HCT116 (cell line): ENCODE data around the gene HOXB13. TPM values are rescaled to one million over a fixed set of nuclear protein-coding genes. Genes with fewer than 3 reads are reported as not detected.

Experiments
- ATAC-seq: fragments of 200-7000 bp; cut with Tn5 transposase; 2 replicates; pipeline ENCODE4 v1.9.1; 2020; ENCODE audit warnings: mild to moderate bottlenecking, moderate library complexity
- BruUV-seq: library from RNA; stranded (reverse); fragments of 400-500 nt; replicated peaks from 2 replicates; lab custom pipeline; 2021; lab: Mats Ljungman, UMichigan
- CTCF ChIA-PET: fragments of 300-600 bp; sonication (Branson Sonifier 250); formaldehyde crosslinking; loops from one replicate; lab custom pipeline; 2021; ENCODE audit warnings: antibody characterized with exemption; lab: Charles Lee
- POLR2A ChIA-PET: fragments of 300-600, 350-600 bp; sonication (Branson Sonifier 250); formaldehyde crosslinking; loops from one replicate; lab custom pipeline; 2021; ENCODE audit warnings: antibody characterized with exemption; lab: Charles Lee
- RAD21 ChIA-PET, 2 experiments: fragments of 300-600 bp; sonication (Branson Sonifier 250); formaldehyde crosslinking; loops; one replicate each; lab custom pipeline; 2023; ENCODE audit warnings: low total read pairs in 2 of 2; ENCODE audit not compliant: uncharacterized antibody in 2 of 2, unreplicated experiment in 2 of 2, low non-redundant PET in 1 of 2; lab: Charles Lee
- DNase-seq: peaks from one replicate; pipeline ENCODE4 v3.0.0-alpha.2; 2010; ENCODE audit warnings: low read depth, low spot score
- H2AFZ ChIP-seq: fragments of 200-600 bp; shearing (Covaris generic), sonication (generic); 2 replicates; pipeline ENCODE4 v1.6.1; 2017; ENCODE audit warnings: low read depth, mixed run types, mixed read lengths, antibody characterized with exemption, low read length; ENCODE audit not compliant: poor library complexity, severe bottlenecking
- H3K27ac ChIP-seq: 2 replicates; pipeline ENCODE4 v1.5.1; 2012; ENCODE audit warnings: low read depth, low read length
- H3K27me3 ChIP-seq: fragments of 200-600 bp; sonication (generic); 2 replicates; pipeline ENCODE4 v1.6.1; 2016; ENCODE audit warnings: mixed run types, low read length, mixed read lengths; ENCODE audit not compliant: insufficient read depth
- H3K36me3 ChIP-seq, 2 experiments: fragments of 200-500 bp in 1 of 2; fragments of 200-600 bp in 1 of 2; sonication (Bioruptor generic) in 1 of 2; sonication (generic) in 1 of 2; 2 replicates each; pipeline versions ENCODE4 v1.5.1 to v1.6.1; 2014 to 2016; ENCODE audit warnings: low read length in 2 of 2, inconsistent platforms in 1 of 2, mixed read lengths in 1 of 2, mixed run types in 1 of 2; ENCODE audit not compliant: insufficient read depth in 2 of 2, control insufficient read depth in 1 of 2
- H3K4me1 ChIP-seq, 2 experiments: fragments of 200-600 bp in 1 of 2; sonication (generic) in 1 of 2; 2 replicates each; pipeline versions ENCODE4 v1.5.1 to v1.6.1; 2012 to 2017; ENCODE audit warnings: low read length in 2 of 2, inconsistent platforms in 1 of 2, mild to moderate bottlenecking in 1 of 2, mixed read lengths in 1 of 2, mixed run types in 1 of 2, moderate library complexity in 1 of 2; ENCODE audit not compliant: insufficient read depth in 2 of 2, control insufficient read depth in 1 of 2
- H3K4me2 ChIP-seq: fragments of 200-600 bp; sonication (generic); 2 replicates; pipeline ENCODE4 v1.6.1; 2017; ENCODE audit warnings: mixed run types, low read length, mixed read lengths
- H3K4me3 ChIP-seq, 2 experiments: fragments of 200-600 bp in 1 of 2; sonication (generic) in 1 of 2; replicated peaks in 1 of 2; 2 replicates each; pipeline ENCODE4 v1.5.1; 2011 to 2016; ENCODE audit warnings: low read length in 2 of 2, control low read depth in 1 of 2, low read depth in 1 of 2, mild to moderate bottlenecking in 1 of 2, mixed read lengths in 1 of 2, mixed run types in 1 of 2
- H3K79me2 ChIP-seq: fragments of 200-600 bp; sonication (generic); 2 replicates; pipeline ENCODE4 v1.6.1; 2017; ENCODE audit warnings: mild to moderate bottlenecking, mixed run types, low read length, moderate library complexity, mixed read lengths; ENCODE audit not compliant: insufficient read depth
- H3K9ac ChIP-seq: fragments of 200-600 bp; sonication (generic); 2 replicates; pipeline ENCODE4 v1.6.1; 2016; ENCODE audit warnings: low read length, mixed read lengths
- H3K9me2 ChIP-seq: fragments of 200-600 bp; sonication (generic), shearing (Covaris generic); 2 replicates; pipeline ENCODE4 v1.6.1; 2017; ENCODE audit warnings: mixed run types, mild to moderate bottlenecking, moderate library complexity; ENCODE audit not compliant: insufficient read depth
- H3K9me3 ChIP-seq, 2 experiments: fragments of 200-500 bp in 1 of 2; fragments of 200-600 bp in 1 of 2; sonication (Bioruptor generic) in 1 of 2; sonication (generic) in 1 of 2; 2 replicates each; pipeline ENCODE4 v1.6.1; 2014 to 2017; ENCODE audit warnings: low read length in 2 of 2, mixed read lengths in 2 of 2, inconsistent platforms in 1 of 2, low read depth in 1 of 2, mild to moderate bottlenecking in 1 of 2, mixed run types in 1 of 2, moderate library complexity in 1 of 2; ENCODE audit not compliant: control insufficient read depth in 1 of 2, insufficient read depth in 1 of 2
- H4K20me1 ChIP-seq: fragments of 200-600 bp; sonication (generic), shearing (Covaris generic); 2 replicates; pipeline ENCODE4 v1.6.1; 2017; ENCODE audit warnings: mixed run types, mild to moderate bottlenecking, moderate library complexity; ENCODE audit not compliant: insufficient read depth
- CBX3 ChIP-seq: IDR thresholded peaks from 2 replicates; pipeline ENCODE4 v1.6.1; 2012; ENCODE audit warnings: low read depth
- CEBPB ChIP-seq: IDR thresholded peaks from 2 replicates; pipeline ENCODE4 v1.6.1; 2012; ENCODE audit warnings: low read depth
- EGR1 ChIP-seq: IDR thresholded peaks from 2 replicates; pipeline ENCODE4 v1.6.1; 2012; ENCODE audit warnings: low read depth
- ELF1 ChIP-seq: IDR thresholded peaks from 2 replicates; pipeline ENCODE4 v1.6.1; 2012; ENCODE audit warnings: low read depth, borderline replicate concordance
- EZH2phosphoT487 ChIP-seq: fragments of 200-600 bp; IDR thresholded peaks from 2 replicates; pipeline ENCODE4 v1.6.1; 2018; ENCODE audit warnings: antibody characterized with exemption, borderline replicate concordance
- POLR2A ChIP-seq: IDR thresholded peaks from 2 replicates; pipeline ENCODE4 v1.7.0; 2011; ENCODE audit warnings: borderline replicate concordance; ENCODE audit not compliant: insufficient read depth, insufficient read length; ENCODE audit errors: extremely low read depth
- POLR2AphosphoS5 ChIP-seq: IDR thresholded peaks from 2 replicates; pipeline ENCODE4 v1.6.1; 2011; ENCODE audit warnings: mild to moderate bottlenecking, low read depth, low read length, moderate library complexity
- RAD21 ChIP-seq: IDR thresholded peaks from 2 replicates; pipeline ENCODE4 v1.6.1; 2012; ENCODE audit warnings: low read depth, mild to moderate bottlenecking
- REST ChIP-seq: IDR thresholded peaks from 2 replicates; pipeline ENCODE4 v1.6.1; 2012; ENCODE audit warnings: low read depth
- SRF ChIP-seq: IDR thresholded peaks from 2 replicates; pipeline ENCODE4 v1.6.1; 2012; ENCODE audit warnings: low read depth
- TCF7L2 ChIP-seq: IDR thresholded peaks from 2 replicates; pipeline ENCODE4 v1.7.0; 2011; ENCODE audit warnings: borderline replicate concordance, inconsistent platforms; ENCODE audit not compliant: insufficient read depth, insufficient read length; ENCODE audit errors: extremely low read depth
- ZFX ChIP-seq: fragments of 450-650 bp; IDR thresholded peaks from 2 replicates; pipeline ENCODE4 v1.6.1; 2017
- ZNF274 ChIP-seq: fragments of 200-500 bp; sonication (Bioruptor generic); IDR thresholded peaks from 2 replicates; pipeline ENCODE4 v1.6.1; 2014; ENCODE audit warnings: mild to moderate bottlenecking, low read depth, low read length, inconsistent platforms
- intact Hi-C: fragments of 100-400 bp; cut with micrococcal nuclease; formaldehyde crosslinking; loops from 2 replicates; pipeline ENCODE4 v1.10.0; 2022
- total RNA-seq: library from RNA; stranded (reverse); gene quantifications from one replicate; pipeline ENCODE4 v1.2.1, GENCODE V29; 2021; ENCODE audit not compliant: unreplicated experiment
- TF ChIP-seq, protein P1 (sequence below): IDR thresholded peaks from 2 replicates; pipeline ENCODE4 v1.6.1; 2011; ENCODE audit warnings: mild to moderate bottlenecking, low read length, moderate library complexity; ENCODE audit not compliant: insufficient replicate concordance; ENCODE audit errors: extremely low read depth

Gene HOXB13
- total RNA-seq, 1 experiment from 2014 or later, result 7.8 TPM

DNA sequence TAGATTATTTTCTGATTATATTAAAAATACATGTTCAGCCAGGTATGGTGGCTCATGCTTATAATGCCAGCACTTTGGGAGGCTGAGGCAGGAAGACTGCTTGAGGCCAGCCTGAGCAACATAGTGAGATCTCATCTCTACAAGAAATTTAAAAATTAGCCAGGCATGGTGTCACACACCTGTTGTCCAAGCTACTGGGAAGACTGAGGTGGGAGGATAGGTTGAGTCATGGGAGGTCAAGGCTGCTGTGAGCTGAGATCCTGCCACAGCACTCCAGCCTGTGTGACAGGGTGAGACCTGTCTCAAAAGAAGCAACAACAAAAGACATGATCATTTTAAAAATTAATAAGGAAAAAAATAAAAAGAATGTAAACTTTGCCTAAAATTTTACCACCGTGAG, 46.9 kb downstream of the HOXB13 start:
- no peak overlapping the region for H3K4me3 ChIP-seq
- H3K79me2 ChIP-seq, result no peaks in the 10 kb centered on the region
- H3K36me3 ChIP-seq, result no peaks in the 10 kb centered on the region
- ChIA-PET CTCF (interaction anchor here (1.1 to 12.8 kb wide), 5 partner anchors 10 to 203 kb away, joined by 3 to 221 read pairs (median 9); no protein-coding TSS in a partner anchor), POLR2A (no interaction called here), RAD21 (no interaction called here)
- BruUV-seq, result no TSS peak
- H3K27ac ChIP-seq, result no peak overlapping the region
- no peaks in the 10 kb centered on the region for H4K20me1 ChIP-seq
- no peak overlapping the region for H3K9ac ChIP-seq
- ATAC-seq (no peak), DNase-seq (no peak)
- peaks cover 0 to 13% of the 10 kb centered on the region in 2 experiments; a peak in 2 of 4 replicates for H3K4me1 ChIP-seq
- H3K4me2 ChIP-seq, result no peak overlapping the region
- H3K27me3 ChIP-seq, result no peaks in the 10 kb centered on the region
- TF ChIP-seq, protein P1, sequence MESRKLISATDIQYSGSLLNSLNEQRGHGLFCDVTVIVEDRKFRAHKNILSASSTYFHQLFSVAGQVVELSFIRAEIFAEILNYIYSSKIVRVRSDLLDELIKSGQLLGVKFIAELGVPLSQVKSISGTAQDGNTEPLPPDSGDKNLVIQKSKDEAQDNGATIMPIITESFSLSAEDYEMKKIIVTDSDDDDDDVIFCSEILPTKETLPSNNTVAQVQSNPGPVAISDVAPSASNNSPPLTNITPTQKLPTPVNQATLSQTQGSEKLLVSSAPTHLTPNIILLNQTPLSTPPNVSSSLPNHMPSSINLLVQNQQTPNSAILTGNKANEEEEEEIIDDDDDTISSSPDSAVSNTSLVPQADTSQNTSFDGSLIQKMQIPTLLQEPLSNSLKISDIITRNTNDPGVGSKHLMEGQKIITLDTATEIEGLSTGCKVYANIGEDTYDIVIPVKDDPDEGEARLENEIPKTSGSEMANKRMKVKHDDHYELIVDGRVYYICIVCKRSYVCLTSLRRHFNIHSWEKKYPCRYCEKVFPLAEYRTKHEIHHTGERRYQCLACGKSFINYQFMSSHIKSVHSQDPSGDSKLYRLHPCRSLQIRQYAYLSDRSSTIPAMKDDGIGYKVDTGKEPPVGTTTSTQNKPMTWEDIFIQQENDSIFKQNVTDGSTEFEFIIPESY, result no peak
- H2AFZ ChIP-seq, result no peak overlapping the region
- H3K9me3 ChIP-seq, result no peaks in the 10 kb centered on the region
- H3K9me2 ChIP-seq, result no peaks in the 10 kb centered on the region
- intact Hi-C loops, result no loop called here

DNA sequence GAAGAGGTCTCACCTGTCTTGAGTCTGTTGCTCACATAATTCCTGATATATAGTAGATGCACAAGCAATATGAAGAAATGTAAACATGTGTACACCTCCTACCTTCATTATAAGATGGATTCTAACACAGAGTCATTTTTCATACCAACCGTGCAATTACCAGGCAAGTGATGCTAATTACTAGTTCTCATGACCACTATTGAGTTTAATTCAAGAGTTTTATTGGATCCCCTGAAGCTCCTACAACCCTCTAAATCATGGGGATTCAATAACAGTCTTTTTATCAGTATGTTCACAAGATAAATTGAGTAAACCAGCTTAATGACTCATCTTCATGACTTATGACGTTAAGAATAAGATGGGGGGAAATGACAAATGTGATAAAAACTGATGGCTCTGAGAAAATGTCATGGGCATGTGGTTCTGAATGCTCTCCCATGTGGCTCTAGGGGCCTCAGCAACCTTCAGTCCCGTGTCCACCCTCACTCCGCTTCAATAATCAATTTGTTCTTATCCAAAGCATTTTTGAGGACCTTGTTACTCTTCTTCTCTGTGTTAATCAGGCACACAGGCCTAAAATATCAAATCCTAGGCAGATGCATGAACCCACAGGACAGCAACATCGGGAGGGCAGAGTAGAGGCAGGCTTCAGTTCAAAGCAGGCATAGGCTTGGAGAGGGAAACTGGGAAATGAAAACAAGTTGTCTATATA, 49.0 kb downstream of the HOXB13 start:
- Histone ChIP-seq H3K79me2 (no peaks in the 10 kb centered on the region), H3K4me2 (no peak overlapping the region), H3K9me3 (no peaks in the 10 kb centered on the region), H3K9ac (no peak overlapping the region), H2AFZ (no peak overlapping the region), H4K20me1 (no peaks in the 10 kb centered on the region), H3K27me3 (no peaks in the 10 kb centered on the region), H3K9me2 (no peaks in the 10 kb centered on the region), H3K27ac (no peak overlapping the region), H3K4me1 (peaks cover 0 to 13% of the 10 kb centered on the region in 2 experiments; a peak in 2 of 4 replicates), H3K4me3 (no peak overlapping the region), H3K36me3 (no peaks in the 10 kb centered on the region)
- ChIA-PET POLR2A (interaction anchor here (1.2 to 2.0 kb wide), 3 partner anchors 13 to 111 kb away, joined by 3 to 8 read pairs (median 6); no protein-coding TSS in a partner anchor), RAD21 (interaction anchor here (0.6 to 3.3 kb wide), 7 partner anchors 45 to 199 kb away, joined by 3 to 29 read pairs (median 12); no protein-coding TSS in a partner anchor), CTCF (interaction anchor here (0.9 to 12.8 kb wide), 34 partner anchors 8 to 356 kb away, joined by 3 to 221 read pairs (median 8); partner anchors contain the start of genes ATP5MC1, HOXB13, HOXB9 and PRAC2)
- intact Hi-C loops, result loop anchor here (2.0 kb wide), 1 partner anchor 199 kb away; no protein-coding TSS in a partner anchor
- BruUV-seq, result no TSS peak
- DNase-seq, result no peak
- no peak for ATAC-seq
- TF ChIP-seq CBX3, result no peak
- TF ChIP-seq REST, result no peak
- no peak for TF ChIP-seq EGR1
- no peak for TF ChIP-seq RAD21
- no peak for TF ChIP-seq TCF7L2
- TF ChIP-seq POLR2AphosphoS5, result no peak
- no peak for TF ChIP-seq ZFX
- no peak for TF ChIP-seq POLR2A
- TF ChIP-seq ELF1, result no peak
- TF ChIP-seq SRF, result no peak
- TF ChIP-seq EZH2phosphoT487, result no peak
- no peak for TF ChIP-seq ZNF274
- no peak for TF ChIP-seq CEBPB
